Stimulated activated CD8-positive, alpha-beta memory T cell treated with anti-CD3 and anti-CD28 coated beads, Interleukin-7, amount 100 ng/mL, for 1 hour (primary cell): ENCODE measurements around the gene MEOX1.
"Not testable (repeated sequence)": the region's sequence is repeated elsewhere in the genome, so short reads cannot be mapped to it uniquely, and the experiment has no call there.

Experiments
- DNase-seq, 2 donors: peaks; one replicate each; pipeline ENCODE4 v3.0.0-alpha.2; 2020; ENCODE audit warnings: low read depth in 2 of 2

MEOX1 gene

GRCh38 chr17:43616852-43617251, 44.9 kb downstream of the MEOX1 start:
- no peak for DNase-seq

GRCh38 chr17:43616421-43616820, 45.3 kb downstream of the MEOX1 start:
- no peak for DNase-seq

GRCh38 chr17:43616029-43616351, 45.7 kb downstream of the MEOX1 start:
- DNase-seq, result no peak

- DNase-seq, result no peak
Measured at GRCh38 chr17:43615330-43616028, 46.2 kb downstream of the MEOX1 start.

- no peak for DNase-seq
Measured at GRCh38 chr17:43614561-43614960, 47.2 kb downstream of the MEOX1 start.

GRCh38 chr17:43613917-43614316, 47.8 kb downstream of the MEOX1 start:
- no peak for DNase-seq

GRCh38 chr17:43612515-43612914, 49.2 kb downstream of the MEOX1 start:
- DNase-seq, result no peak

- DNase-seq, result no peak
Measured at GRCh38 chr17:43611230-43611969, 50.3 kb downstream of the MEOX1 start.

- DNase-seq, result no peak
Measured at GRCh38 chr17:43609613-43610385, 51.9 kb downstream of the MEOX1 start.

- no peak for DNase-seq
Measured at GRCh38 chr17:43608313-43608712, 53.4 kb downstream of the MEOX1 start.

GRCh38 chr17:43604549-43604948, 57.2 kb downstream of the MEOX1 start:
- no peak for DNase-seq

- no peak for DNase-seq
Measured at GRCh38 chr17:43603321-43603720, 58.4 kb downstream of the MEOX1 start.

GRCh38 chr17:43602556-43602955, 59.2 kb downstream of the MEOX1 start:
- not testable (repeated sequence) for DNase-seq

GRCh38 chr17:43601280-43602039, 60.3 kb downstream of the MEOX1 start:
- no peak for DNase-seq

GRCh38 chr17:43599835-43600234, 61.9 kb downstream of the MEOX1 start:
- DNase-seq, result no peak

GRCh38 chr17:43599046-43599395, 62.7 kb downstream of the MEOX1 start:
- DNase-seq, result no peak

- no peak for DNase-seq
Measured at GRCh38 chr17:43598357-43599045, 63.2 kb downstream of the MEOX1 start.

- DNase-seq, result no peak
Measured at GRCh38 chr17:43597624-43598356, 63.9 kb downstream of the MEOX1 start.

- DNase-seq, result no peak
Measured at GRCh38 chr17:43595466-43595865, 66.3 kb downstream of the MEOX1 start.

- no peak for DNase-seq
Measured at GRCh38 chr17:43591779-43592562, 69.8 kb downstream of the MEOX1 start.
